GM18498 (cell line): ENCODE measurements around the gene COL5A1.

Experiments
- ATAC-seq: cut with Tn5 transposase; IDR thresholded peaks from one replicate; pipeline ENCODE4 v1.9.1; 2021; ENCODE audit warnings: mild to moderate bottlenecking, moderate library complexity; ENCODE audit not compliant: unreplicated experiment

COL5A1 gene

DNA sequence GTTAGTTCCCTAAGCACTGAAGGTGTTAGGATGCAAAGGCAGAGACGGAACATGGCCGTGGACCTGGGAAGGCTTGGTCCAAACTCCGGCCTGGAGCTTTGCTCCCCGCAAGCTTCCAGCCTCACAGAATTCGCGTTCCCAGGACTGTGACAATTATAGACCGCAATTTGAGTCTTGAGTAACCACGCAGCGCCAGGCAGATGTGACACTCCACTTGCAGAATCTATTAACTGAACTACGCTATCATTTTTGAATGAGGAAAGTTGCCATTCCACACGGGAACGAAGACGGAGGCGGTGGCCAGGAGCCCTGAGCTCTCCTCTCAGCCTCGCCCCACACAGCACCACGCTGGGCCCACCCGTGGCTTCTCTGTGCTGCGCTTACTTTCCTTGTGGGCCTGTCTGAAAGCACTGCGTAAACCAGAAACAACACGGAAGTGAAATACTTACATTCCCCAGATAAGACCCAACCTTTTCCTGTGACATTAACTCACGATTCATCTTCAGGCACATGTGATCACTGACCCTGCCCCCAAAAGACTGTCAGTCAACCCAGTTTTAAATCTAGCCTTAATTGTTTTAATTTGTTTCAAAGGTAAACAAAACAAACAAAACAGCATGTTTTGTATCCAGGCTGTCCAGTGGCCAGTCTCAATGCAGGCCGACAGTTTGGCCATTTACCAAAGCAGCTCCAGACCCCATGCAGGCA lies 16.1 kb upstream of the COL5A1 start:
- ATAC-seq: no peak

DNA sequence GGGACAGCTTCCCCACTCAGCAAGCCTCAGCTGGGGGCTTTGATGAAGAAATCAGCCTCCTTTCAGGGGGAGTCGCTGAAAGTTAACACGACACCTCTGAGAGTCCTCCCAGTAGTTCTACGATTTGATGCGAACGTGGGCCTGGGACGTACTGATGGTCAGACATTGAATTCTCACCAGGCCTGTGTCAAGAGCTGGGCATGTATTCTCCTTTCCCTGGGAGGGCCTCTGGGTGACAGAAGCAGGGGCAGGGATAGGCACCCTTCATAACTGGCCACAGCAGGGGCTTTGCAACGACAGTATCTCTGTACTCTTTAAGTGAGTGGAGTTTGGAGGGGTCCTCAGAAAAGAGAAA lies 15.6 kb upstream of the COL5A1 start:
- ATAC-seq: no peak

DNA sequence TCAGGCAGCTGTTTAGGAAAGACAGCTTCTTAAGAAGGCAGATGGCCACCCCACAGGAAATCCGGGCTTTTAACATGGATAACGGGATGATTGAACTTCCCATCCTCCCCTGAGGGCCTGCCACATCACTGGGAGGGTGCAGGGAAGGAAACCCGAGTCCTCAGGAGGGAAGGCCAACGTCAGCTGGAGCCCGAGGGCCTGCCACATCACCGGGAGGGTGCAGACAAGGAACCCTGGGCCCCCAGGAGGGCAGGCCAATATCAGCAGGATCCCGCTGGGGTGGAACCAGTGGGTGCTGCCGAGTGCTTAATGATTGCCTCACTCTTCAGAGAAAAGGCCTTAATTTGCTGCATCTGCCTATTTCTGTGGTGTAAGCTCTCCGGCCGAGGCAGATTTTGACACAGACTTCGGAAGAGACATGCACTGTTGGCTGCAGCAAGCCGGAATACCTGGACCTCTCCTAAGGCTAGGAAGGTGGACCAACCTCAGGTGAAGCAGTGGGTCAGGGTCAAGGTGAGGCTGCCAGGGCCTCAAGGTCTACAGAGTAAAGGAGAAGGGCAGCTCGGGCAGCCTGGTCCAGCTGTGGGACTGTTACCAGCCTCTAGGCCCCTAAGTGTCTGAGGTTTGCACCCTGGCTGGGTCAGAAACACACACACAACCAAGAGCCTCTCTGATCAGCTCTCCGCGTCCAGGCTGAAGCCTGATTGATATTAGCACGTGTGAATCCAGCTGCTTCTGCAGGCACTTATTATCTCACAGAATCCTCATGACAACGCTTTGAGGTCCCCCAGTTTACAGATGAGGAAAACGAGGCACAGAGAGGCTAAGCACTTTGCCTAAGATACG lies 14.8 kb upstream of the COL5A1 start:
- ATAC-seq: no peak

DNA sequence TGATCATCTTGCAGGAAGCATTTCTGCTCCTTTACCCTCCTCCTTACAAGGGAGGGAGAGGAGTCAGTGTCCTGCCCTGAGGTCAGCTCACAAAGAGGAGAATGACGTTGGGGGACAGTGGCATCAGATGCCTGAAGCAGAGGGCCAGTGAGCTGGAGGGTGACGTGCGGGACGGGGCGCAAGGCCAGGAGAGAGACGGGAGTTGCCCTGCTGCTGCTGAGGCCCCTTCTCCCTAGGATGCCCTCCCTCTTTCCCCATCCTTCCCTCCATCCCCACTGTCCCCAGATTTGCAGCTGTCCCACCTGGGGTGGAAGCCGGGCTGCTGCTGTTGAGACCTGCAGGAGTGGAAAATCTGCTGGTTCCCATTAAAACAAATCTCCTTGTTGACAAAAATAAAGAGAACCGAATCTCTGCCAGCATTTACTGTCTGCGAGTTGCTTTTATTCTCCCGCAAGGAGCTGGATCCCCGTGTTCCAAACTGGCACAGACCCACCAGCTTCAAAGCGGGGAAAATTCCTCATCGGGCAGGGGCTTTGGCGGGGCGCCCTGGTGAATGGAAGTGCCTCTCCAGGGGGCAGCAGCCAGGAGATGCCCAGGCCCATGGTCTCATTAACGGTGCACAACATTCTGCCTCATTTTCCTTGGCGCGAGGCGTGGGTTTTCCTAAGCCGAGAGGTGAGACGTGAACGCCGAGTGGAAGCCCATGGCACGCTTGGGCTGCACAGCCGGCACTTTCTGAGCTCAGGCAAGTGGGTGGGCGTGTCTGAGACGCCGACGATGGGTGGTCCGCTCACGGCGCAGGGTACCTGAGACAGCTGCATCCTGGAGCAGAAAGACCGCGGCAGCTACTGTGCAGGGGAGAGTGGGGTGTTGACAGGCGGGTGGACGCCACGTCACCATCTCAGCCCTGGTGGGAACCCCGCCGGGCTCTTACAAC lies 13.9 kb upstream of the COL5A1 start:
- ATAC-seq: no peak

DNA sequence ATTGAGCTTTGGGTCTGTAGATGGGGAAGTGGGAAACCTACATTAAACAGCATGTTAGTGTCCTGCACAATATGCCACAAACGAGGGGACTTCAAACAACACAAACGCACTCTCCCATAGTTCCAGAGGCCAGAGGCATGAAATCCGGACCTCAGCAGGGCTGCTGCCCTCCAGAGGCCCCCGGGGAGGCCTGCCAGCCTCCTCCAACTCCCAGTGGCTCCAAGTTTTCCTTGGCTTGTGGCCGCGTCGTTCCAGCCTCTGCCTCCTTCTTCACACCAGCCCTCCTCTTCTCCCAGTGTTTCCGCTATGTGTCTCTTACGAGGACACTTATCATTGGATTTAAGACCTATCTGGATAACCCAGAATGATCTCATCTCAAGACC lies 13.3 kb upstream of the COL5A1 start:
- no peak for ATAC-seq

DNA sequence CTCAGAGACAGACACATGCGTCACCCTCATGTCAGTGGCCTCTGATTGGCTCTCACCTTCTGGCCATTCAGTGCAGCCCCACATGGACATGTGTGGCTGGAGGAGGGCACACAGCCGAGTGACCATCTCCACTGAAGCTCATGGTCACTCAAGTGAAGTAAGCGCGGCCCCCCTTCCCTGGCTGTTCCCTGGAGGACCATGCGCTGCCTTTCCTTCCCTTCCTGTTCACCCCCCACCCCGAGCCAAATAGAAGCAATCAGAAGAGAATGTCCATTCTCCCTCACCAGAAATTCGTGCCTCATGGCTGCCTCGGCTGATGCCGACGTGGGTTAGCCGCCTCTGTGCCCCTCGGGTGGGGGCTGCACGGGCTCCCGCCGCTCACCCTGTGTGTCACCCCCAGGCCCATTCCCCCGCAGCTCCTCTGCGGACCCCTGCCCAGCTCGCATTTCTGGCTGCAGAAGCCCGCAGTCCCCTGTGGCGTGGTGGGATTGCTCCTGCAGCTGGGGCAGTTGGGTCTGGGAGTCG lies 12.5 kb upstream of the COL5A1 start:
- ATAC-seq: no peak

DNA sequence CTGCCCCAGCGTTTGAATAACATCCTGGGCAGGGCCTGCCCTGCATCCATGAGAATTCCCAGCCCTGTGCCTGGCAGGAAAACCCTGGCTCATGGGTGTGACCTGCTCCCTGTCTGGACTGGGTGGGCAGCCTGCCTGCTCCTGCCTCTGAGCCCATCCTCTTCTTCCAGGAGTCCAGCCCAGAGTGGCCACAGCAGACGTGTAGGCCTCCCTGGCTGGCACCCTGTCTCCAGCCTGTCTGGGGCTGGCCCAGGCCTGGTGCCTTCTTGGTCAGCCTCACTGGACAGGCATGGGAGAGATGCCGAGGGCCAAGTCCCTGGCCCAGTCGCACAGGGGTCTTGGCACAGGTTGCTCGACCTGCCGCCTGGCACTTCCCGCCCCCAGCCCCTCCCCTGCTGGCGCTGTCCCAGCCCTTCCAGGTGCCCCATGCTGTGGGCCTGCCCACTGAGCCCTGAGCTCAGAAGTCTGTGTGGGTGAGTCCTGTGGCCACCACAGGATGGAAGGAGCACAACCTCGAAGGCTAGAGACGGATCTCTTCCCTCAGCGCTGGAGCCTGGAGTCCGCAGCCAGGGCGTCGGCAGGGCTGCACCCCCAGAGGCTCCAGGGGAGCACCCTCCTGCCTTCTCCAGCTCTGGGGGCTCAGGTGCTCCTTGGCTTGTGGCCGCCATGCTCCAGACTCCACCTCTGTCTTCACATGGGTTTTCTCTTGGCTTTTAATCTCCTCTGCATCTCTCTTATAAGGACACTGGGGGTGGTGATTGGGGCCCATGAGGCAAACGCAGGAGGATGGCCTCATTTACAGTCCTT lies 11.8 kb upstream of the COL5A1 start:
- ATAC-seq: no peak

DNA sequence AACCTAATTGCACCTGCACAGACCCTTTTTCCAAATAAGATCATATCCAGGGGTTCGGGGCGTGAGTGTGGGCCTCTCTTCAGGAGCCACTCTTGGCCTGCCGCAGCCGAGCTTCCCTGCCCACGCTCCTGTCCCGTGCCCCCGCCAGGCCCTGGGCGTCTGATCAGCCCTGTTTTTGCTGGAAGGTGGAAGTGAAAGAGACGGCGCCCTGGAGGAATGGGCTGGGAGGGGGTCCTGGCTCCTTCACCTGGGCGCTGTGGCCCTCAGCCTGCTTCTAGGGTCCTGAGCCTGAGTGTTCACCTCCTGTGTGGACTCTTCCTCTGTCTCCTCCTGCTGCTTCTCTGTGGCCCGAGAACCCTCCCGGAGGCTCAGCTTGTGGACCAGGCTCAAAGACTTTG lies 11.2 kb upstream of the COL5A1 start:
- no peak for ATAC-seq

DNA sequence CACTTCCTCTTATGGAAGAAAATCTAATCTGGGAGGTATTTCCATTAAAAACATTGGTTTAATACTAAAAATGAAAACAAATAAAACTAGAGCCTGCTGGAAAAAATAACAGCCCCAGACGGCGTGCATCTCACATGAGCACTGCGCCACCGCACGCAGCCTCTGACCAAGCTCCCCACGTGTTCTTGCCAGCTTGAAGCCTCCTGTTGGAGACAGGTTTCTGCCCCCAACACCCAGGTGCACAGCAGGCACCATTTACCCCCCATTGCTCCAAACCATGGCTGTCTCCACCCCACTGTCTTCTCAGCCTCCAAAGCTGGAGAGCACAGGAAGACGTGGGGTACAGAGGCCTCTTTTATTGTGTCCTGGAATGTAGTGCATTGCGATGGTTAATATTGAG lies 10.7 kb upstream of the COL5A1 start:
- no peak for ATAC-seq

DNA sequence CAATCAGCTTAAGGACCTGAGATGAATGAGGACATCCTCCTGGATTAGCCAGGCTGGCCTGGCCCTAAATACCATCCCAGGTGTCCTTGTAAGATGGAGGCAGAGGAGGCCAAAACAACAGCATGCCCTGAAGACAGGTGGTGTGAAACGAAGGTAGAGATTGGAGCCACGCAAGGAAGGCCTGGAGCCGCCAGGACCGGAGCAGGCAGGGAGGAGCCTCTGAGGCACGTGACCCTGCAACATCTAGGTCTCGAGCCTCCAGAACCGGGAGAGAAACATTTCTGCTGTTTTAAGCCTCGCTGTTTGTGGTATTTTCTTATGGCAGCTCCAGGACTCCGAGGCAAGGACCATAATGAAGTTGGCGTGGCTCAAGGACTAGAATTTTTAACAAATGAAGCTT lies 9.7 kb upstream of the COL5A1 start:
- no peak for ATAC-seq

DNA sequence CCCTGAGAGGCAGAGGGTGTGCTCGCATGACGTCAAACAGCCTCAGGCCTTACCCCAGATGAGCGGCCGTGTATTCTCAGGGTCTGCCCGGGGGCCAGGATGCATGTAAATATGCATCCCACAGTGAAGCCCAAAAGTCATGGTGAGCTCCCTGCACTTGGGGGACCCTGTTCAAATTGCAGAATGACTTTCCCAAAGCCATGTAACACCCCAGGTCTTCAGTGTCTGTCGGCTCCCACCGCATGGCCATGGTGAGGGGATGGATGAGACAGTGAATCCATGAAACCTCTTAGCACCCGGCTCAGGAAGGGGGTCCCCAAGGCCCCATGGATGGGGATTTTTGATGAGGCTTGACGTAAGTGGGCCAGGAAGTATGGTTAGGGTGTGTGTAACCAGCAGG lies 9.3 kb upstream of the COL5A1 start:
- no peak for ATAC-seq

DNA sequence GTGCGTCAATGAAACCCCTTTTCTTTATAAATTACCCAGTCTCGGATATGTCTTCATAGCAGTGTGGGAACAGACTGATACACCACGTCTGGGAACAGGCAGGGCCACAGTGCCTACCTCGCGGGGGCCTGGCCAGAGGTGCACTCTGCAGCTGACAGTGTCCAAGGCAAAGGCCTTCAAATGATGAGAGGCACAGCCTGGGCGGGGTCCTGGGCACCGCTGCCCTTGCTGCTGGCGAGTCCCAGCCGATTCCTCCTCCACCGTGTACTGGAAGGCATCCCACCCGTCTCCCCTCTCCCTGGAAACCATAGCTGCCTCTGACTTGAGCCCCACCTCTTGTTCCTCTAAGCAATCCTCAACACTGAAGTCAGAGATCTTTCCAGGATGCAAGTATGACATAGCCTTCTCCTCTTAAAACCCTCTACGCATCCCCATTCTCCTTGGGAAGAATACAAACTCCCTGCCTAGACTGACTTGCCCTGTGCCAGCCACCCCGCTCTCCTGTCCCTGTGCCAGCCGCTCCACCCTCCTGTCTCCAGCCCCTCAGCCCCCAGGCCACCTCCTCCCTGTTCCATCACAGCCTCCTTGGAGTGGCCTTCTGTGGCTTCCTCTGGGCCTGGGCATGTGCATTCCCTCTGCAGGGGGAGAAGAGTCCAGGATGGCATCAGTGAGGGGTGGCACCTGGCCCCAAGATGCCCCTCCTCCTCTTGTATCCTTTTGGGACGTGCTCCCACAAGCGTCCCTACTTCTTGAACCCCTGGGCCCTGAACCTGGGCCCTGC lies 8.1 kb upstream of the COL5A1 start:
- no peak for ATAC-seq

DNA sequence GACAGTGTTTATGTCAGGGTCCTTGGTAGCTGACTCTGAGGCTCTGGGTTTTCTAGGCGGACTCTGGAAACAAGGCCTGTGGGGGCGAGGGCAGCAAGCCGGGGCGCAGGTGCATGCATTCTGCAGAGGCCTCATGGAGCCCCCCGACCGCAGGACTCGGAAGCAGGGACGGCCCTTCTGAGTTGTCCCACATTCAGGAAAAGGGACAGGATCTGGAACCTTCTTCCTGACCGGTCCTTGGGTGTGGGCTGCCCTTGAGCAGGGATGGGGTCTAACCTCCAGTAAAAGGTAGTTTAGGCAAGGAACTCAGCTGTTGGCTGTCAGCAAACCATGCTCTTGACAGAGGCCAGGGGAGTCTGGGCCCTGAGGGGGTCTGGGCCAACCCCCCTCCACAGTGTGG lies 7.4 kb upstream of the COL5A1 start:
- no peak for ATAC-seq

DNA sequence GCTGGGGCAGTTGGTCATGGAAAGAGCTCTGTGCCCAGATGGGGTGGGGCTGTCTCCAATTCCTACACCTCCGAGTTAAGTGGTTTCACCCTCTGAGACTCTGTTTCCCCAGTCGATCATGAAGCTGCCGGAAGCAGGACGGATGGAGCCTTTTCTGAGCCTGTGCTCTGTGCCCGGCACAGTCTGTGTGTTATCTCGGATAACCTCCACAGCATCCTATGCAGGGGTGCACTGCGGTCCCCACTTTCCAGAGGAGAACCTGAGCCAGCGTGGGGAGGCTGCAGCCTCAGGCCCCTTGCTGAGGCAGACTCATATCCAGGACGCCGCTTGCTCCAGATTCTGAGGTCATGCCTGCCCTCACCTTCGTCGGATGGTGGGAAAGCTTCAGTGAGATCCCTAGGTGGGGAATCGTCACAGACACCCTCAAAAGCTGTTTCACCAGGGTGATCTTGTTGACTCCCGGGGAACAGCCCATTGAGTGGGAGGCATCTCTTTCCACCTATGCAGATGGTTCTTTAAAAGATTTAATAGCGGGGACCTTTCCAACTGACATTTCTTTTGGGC lies 6.9 kb upstream of the COL5A1 start:
- ATAC-seq: no peak

DNA sequence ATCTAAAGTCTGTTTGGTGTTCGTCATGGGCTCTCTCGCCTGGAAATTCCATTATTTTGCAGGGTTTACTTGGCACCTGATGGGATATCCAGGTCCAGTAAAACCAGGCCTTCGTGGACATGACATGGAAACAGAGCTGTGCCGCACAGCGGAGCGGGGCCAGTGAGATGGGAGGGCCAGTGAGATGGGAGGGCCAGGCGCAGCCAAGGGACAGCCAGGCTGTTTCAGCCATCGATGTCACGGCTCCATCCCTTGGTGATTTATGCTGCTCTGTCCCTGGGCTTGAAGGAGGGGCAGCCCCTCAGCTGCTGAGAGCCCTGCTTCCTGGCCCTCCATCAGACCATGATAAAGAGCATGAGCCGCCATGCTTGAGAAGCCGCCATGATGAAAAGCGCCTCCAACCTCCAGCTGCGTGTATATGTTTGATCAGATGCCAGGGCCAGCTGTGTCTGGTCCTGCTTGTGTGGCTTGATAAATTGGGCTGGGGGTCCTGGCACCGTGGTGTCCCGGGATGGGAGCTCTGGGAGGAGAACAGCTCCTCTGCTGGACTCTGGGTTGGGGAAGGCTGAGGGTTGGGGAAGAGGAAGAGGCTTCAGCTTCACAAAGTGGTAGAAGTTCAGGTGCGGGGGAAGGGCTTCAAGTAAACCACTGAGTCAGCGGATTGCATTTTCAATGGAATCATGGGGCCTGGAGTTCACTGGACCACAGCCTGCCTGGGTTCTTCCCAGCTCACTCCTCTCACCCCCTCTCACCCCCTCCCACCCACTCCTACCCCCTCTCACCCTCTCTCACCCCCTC lies 6.1 kb upstream of the COL5A1 start:
- no peak for ATAC-seq

DNA sequence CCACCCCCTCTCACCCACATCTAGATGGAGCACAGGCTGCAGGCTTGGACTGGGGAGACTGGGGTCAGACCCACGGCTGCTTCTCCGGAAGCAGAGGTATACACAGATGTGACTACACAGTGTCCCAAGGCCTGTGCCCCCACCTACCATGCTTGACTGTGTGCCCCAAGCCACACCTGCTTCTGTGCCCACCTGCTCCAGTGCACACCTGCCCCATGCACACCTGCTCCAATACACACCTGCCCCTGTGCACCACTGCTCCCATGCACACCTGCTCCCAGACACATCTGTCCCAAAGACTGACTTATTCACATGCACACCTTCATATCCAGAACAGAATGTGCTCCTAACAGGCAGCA lies 5.5 kb upstream of the COL5A1 start:
- no peak for ATAC-seq

DNA sequence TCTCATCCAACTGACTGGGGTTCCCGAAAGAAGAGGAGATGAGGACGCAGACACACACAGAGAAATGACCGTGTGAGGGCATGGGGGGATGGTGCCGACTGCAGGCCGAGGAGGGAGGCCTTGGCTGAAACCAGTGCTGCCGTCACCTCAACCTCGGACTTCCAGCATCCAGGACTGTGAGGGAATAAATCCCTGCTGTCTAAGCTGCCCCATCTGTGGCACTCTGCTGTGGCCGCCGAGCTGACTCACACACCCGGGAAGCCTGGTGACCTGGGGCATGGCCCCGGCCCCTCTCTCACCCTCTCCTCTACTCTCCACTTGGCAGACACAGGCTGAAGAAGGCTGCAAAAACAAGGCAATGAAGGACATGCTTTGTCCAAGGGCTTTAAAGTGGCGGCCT lies 4.4 kb upstream of the COL5A1 start:
- ATAC-seq: no peak

DNA sequence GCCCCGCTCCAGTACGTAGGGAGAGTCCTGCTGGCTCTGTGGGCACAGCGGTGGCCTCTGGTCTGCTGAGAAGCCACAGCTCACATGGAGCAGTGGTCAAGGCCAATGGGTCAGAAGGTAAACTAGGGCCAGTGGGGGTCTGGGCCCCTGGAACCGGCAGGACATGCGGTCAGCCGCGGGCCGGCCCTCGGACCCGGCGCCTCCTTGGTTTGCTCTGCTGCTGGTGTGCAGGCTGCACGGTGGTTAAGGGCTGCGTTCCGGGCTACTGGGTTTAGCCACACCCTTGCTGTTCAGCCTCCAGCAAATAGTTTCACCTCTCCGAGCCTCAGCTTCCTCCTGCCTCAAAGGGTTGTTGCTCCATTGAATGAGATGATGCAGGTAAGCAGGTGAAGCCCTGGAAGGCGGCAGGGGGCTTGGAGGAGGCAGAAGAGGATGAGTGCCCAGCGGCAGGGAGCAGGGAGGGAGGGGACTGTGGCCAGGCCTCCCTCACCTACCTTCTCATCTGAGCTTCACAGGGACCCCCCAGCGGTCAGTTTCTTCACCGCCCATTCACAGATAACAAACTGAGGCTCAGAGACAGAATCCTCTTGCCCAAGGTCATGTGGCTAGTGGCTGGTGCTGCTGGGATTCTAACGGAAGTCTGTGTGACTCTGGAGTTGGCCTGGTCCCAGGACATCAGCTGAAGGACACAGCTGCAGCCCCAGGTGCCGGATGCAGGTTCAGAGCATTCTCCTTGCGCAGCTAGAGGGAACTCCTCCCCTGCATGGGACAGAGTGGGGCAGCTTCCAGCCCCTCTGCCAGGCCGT lies 3.7 kb upstream of the COL5A1 start:
- no peak for ATAC-seq
